Measurements from ENCODE around the gene TMEM225.

The TMEM225 gene

DNA sequence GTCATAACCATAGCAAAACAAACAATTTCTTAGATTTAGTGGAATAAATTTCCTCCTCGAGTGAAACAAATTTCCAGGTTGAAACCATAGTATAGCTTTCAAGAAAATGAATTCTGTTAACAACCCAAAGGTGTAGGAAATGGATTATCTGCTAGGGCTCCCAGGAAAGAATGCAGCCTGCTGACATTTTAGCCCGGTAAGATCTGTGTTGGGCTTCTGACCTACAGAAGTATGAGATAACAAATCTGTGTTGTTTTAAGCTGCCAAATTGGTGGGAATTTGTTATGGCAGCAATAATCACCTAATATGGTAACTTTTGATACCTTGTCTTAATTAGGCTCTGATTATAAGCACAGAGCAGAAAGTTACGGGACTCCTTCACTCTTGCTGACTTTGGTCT, 47.3 kb downstream of the TMEM225 start:
- DNase-seq (ENCODE audit: insufficient read length, low spot score) (no peak), FAIRE-seq (no peak)
- no peak for TF ChIP-seq POU2F2 (IDR thresholded peaks at IDR 0.05; ENCODE audit: low read depth, low read length)
- TF ChIP-seq TAF1 (IDR thresholded peaks at IDR 0.05; ENCODE audit: low read depth, low read length) = no peak
- TF ChIP-seq POLR2A (IDR thresholded peaks at IDR 0.05; ENCODE audit: low read depth, low read length) = no peak
- TF ChIP-seq SPI1 (IDR thresholded peaks at IDR 0.05; ENCODE audit: low read depth, low read length) = no peak
- no peak for TF ChIP-seq POLR2AphosphoS5 (IDR thresholded peaks at IDR 0.05; ENCODE audit: low read depth, low read length)
- TF ChIP-seq PAX5 (IDR thresholded peaks at IDR 0.05; ENCODE audit: insufficient read depth, low read length, severe bottlenecking) = no peak

DNA sequence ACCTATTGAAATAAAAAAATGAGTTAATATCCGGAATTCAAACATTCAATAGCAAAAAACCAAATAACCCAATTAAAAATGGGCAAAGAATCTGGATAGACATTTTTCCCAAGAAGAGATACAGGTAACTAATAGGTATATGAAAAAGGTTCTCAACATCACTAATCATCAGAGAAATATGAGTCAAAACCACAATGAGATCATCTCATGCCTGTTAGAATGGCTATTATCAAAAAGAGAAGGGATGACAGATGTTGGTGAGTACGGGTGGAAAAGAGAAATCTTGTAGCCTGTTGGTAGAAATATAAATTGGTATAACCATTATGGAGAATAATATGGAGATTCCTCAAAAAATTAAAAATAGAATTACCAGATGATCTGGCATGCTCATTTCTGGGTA, 52.4 kb downstream of the TMEM225 start:
- TF ChIP-seq POU2F2 (IDR thresholded peaks at IDR 0.05; ENCODE audit: low read depth, low read length) (no peak), PAX5 (IDR thresholded peaks at IDR 0.05; ENCODE audit: insufficient read depth, low read length, severe bottlenecking) (no peak), POLR2A (IDR thresholded peaks at IDR 0.05; ENCODE audit: low read depth, low read length) (no peak), TAF1 (IDR thresholded peaks at IDR 0.05; ENCODE audit: low read depth, low read length) (no peak), POLR2AphosphoS5 (IDR thresholded peaks at IDR 0.05; ENCODE audit: low read depth, low read length) (no peak), SPI1 (IDR thresholded peaks at IDR 0.05; ENCODE audit: low read depth, low read length) (no peak)
- no peak for DNase-seq (ENCODE audit: insufficient read length, low spot score)
- no peak for FAIRE-seq

Data from GM12891 (cell line).